T-helper 22 cell (primary cell): ENCODE measurements around the gene LRRC15.

ENCODE experiments used
- DNase-seq: peaks from one replicate; pipeline ENCODE4 v3.0.0-alpha.2; 2020; ENCODE audit warnings: low read depth

The LRRC15 gene

GRCh38 chr3:194333212-194333980, 36.1 kb downstream of the LRRC15 start:
- peak; percentile 60 for DNase-seq

GRCh38 chr3:194332858-194333211, 36.7 kb downstream of the LRRC15 start:
- DNase-seq: no peak

GRCh38 chr3:194330579-194330978, 39.0 kb downstream of the LRRC15 start:
- no peak for DNase-seq

- no peak for DNase-seq
Measured at GRCh38 chr3:194330160-194330559, 39.4 kb downstream of the LRRC15 start.

GRCh38 chr3:194329583-194329965, 40.0 kb downstream of the LRRC15 start:
- DNase-seq: no peak

GRCh38 chr3:194328942-194329582, 40.5 kb downstream of the LRRC15 start:
- DNase-seq: no peak

GRCh38 chr3:194328053-194328657, 41.4 kb downstream of the LRRC15 start:
- DNase-seq: peak; percentile 24

- DNase-seq: no peak
Measured at GRCh38 chr3:194327218-194328052, 42.1 kb downstream of the LRRC15 start.

- DNase-seq: no peak
Measured at GRCh38 chr3:194326968-194327217, 42.6 kb downstream of the LRRC15 start.

- no peak for DNase-seq
Measured at GRCh38 chr3:194326192-194326967, 43.2 kb downstream of the LRRC15 start.

GRCh38 chr3:194325424-194326153, 44.0 kb downstream of the LRRC15 start:
- no peak for DNase-seq

GRCh38 chr3:194324823-194325327, 44.7 kb downstream of the LRRC15 start:
- DNase-seq: no peak

- no peak for DNase-seq
Measured at GRCh38 chr3:194323785-194324735, 45.5 kb downstream of the LRRC15 start.

- DNase-seq: no peak
Measured at GRCh38 chr3:194322678-194323211, 46.8 kb downstream of the LRRC15 start.

- DNase-seq: no peak
Measured at GRCh38 chr3:194321693-194322640, 47.6 kb downstream of the LRRC15 start.

- no peak for DNase-seq
Measured at GRCh38 chr3:194320744-194321243, 48.7 kb downstream of the LRRC15 start.

GRCh38 chr3:194320100-194320499, 49.4 kb downstream of the LRRC15 start:
- no peak for DNase-seq

- DNase-seq: no peak
Measured at GRCh38 chr3:194318511-194319161, 50.9 kb downstream of the LRRC15 start.
